NOMO-1 treated with DMSO at 0.1 percent for 48 hours (cell line): ENCODE data around the gene OPA1.

Experiments used
- DNase-seq: peaks from one replicate; lab custom pipeline; 2025; ENCODE audit not compliant: unreplicated experiment; lab: John Stamatoyannopoulos, UW

OPA1 gene

GRCh38 chr3:193640728-193641439 lies 47.9 kb downstream of the OPA1 start:
- DNase-seq, result no peak

GRCh38 chr3:193641440-193641775 lies 48.4 kb downstream of the OPA1 start:
- DNase-seq, result no peak

- DNase-seq, result no peak
These were observed 52.8 kb downstream of the OPA1 start for GRCh38 chr3:193645806-193646205.

GRCh38 chr3:193648542-193649076 lies 55.6 kb downstream of the OPA1 start:
- no peak for DNase-seq

GRCh38 chr3:193650585-193650984 lies 57.6 kb downstream of the OPA1 start:
- no peak for DNase-seq

- no peak for DNase-seq
These were observed 62.9 kb downstream of the OPA1 start for GRCh38 chr3:193655831-193656433.

- DNase-seq, result no peak
These were observed 63.4 kb downstream of the OPA1 start for GRCh38 chr3:193656445-193656844.

- no peak for DNase-seq
These were observed 63.9 kb downstream of the OPA1 start for GRCh38 chr3:193656878-193657282.

- no peak for DNase-seq
These were observed 67.2 kb downstream of the OPA1 start for GRCh38 chr3:193660171-193660570.

- DNase-seq, result no peak
These were observed 67.8 kb downstream of the OPA1 start for GRCh38 chr3:193660698-193661411.

GRCh38 chr3:193662757-193663322 lies 69.8 kb downstream of the OPA1 start:
- no peak for DNase-seq

GRCh38 chr3:193665370-193665989 lies 72.5 kb downstream of the OPA1 start:
- peak; percentile 53 for DNase-seq

- DNase-seq, result no peak
These were observed 80.8 kb downstream of the OPA1 start for GRCh38 chr3:193673845-193674244.

- no peak for DNase-seq
These were observed 81.7 kb downstream of the OPA1 start for GRCh38 chr3:193674714-193675113.

- no peak for DNase-seq
These were observed 84.7 kb downstream of the OPA1 start for GRCh38 chr3:193677734-193678133.

- DNase-seq, result no peak
These were observed 87.2 kb downstream of the OPA1 start for GRCh38 chr3:193680220-193680619.

- DNase-seq, result no peak
These were observed 88.6 kb downstream of the OPA1 start for GRCh38 chr3:193681631-193682030.

- no peak for DNase-seq
These were observed 93.9 kb downstream of the OPA1 start for GRCh38 chr3:193686665-193687483.

- no peak for DNase-seq
These were observed 96.1 kb downstream of the OPA1 start for GRCh38 chr3:193688834-193689714.
